ENCODE measurements around the gene ARHGAP26. TPM values are rescaled to one million over a fixed set of nuclear protein-coding genes. Genes with fewer than 3 reads are reported as not detected.
A peak's percentile ranks its signal among the peaks of the same experiment; 100 is the strongest.

Gene ARHGAP26
- polyA plus RNA-seq, 1 donor (not counting 4 experiments of a cell fraction or from before 2014, with no cell fraction given), result 3.9 TPM

GRCh38 chr5:143041972-143042770 lies 272.0 kb downstream of the ARHGAP26 start:
- peaks cover 1% of the 10 kb centered on the region for H3K4me1 ChIP-seq (ENCODE audit: control insufficient read depth, extremely low read depth, insufficient read depth, low read length)
- no peak overlapping the region for H3K4me2 ChIP-seq (ENCODE audit: control insufficient read depth, extremely low read depth, insufficient read depth, low read depth, low read length)
- H3K9ac ChIP-seq (ENCODE audit: control insufficient read depth, extremely low read depth, insufficient read depth, low read length), result no peak overlapping the region
- FAIRE-seq (peak; percentile 5), DNase-seq (ENCODE audit: low read depth, low spot score) (no peak)
- H3K79me2 ChIP-seq (ENCODE audit: control insufficient read depth, insufficient read depth, low read length), result no peaks in the 10 kb centered on the region
- H2AFZ ChIP-seq (ENCODE audit: control insufficient read depth, low read length), result no peak overlapping the region
- H3K36me3 ChIP-seq (ENCODE audit: control insufficient read depth in 2 of 2, extremely low read depth in 1 of 2, insufficient read depth in 2 of 2, low read length in 2 of 2), result peaks cover 0 to 5% of the 10 kb centered on the region in 2 experiments
- no peaks in the 10 kb centered on the region for H3K27me3 ChIP-seq (ENCODE audit: control insufficient read depth, extremely low read depth, insufficient read depth, low read length)
- no peak for TF ChIP-seq EZH2 (IDR thresholded peaks at IDR 0.05; ENCODE audit: low read length)
- TF ChIP-seq, protein P1, sequence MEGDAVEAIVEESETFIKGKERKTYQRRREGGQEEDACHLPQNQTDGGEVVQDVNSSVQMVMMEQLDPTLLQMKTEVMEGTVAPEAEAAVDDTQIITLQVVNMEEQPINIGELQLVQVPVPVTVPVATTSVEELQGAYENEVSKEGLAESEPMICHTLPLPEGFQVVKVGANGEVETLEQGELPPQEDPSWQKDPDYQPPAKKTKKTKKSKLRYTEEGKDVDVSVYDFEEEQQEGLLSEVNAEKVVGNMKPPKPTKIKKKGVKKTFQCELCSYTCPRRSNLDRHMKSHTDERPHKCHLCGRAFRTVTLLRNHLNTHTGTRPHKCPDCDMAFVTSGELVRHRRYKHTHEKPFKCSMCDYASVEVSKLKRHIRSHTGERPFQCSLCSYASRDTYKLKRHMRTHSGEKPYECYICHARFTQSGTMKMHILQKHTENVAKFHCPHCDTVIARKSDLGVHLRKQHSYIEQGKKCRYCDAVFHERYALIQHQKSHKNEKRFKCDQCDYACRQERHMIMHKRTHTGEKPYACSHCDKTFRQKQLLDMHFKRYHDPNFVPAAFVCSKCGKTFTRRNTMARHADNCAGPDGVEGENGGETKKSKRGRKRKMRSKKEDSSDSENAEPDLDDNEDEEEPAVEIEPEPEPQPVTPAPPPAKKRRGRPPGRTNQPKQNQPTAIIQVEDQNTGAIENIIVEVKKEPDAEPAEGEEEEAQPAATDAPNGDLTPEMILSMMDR (optimal IDR thresholded peaks at IDR 0.05 in 1 of 3, IDR thresholded peaks at IDR 0.05 in 1 of 3, conservative IDR thresholded peaks at IDR 0.05 in 1 of 3; ENCODE audit: extremely low read depth in 1 of 3, insufficient read depth in 2 of 3, low read length in 3 of 3), result no peak
- H3K9me1 ChIP-seq (ENCODE audit: control insufficient read depth, extremely low read depth, insufficient read depth, low read length), result no peaks in the 10 kb centered on the region
- H3K9me3 ChIP-seq (ENCODE audit: control insufficient read depth, low read depth, low read length), result no peaks in the 10 kb centered on the region
- dilution Hi-C loops (cut with MboI; ENCODE audit: extremely low pct_ligation_motif_present, low sequenced_read_pairs), result no loop called here
- no peak overlapping the region for H3K4me3 ChIP-seq (ENCODE audit: control insufficient read depth in 2 of 3, extremely low read depth in 1 of 3, insufficient read depth in 2 of 3, low read depth in 1 of 3, low read length in 3 of 3)
- H3K27ac ChIP-seq (ENCODE audit: control insufficient read depth, insufficient read depth, low read length), result no peak overlapping the region
- H4K20me1 ChIP-seq (ENCODE audit: control insufficient read depth, extremely low read depth, insufficient read depth, low read length), result no peaks in the 10 kb centered on the region

DNA sequence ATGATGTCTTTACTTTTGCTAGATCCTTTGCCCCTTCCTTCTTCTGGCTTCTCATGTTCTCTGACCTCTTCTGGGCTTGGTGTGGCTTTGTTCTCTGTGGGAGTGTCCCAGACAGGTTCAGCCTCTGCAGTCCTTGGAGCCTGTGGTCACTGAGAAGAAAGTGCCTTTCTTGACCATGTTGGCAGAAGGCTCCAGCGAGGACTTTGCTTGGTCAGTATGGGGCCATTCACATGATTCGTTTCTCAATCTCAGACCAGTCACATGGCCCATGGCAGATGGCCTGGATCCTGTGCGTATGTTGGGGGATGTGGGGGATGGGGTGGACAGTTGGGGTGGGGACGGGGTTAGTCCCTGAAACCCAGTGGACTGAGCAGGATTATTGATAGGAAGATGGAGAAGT lies 274.1 kb downstream of the ARHGAP26 start:
- H3K4me2 ChIP-seq (ENCODE audit: control insufficient read depth, extremely low read depth, insufficient read depth, low read depth, low read length), result no peak overlapping the region
- H3K4me3 ChIP-seq (ENCODE audit: control insufficient read depth in 2 of 3, extremely low read depth in 1 of 3, insufficient read depth in 2 of 3, low read depth in 1 of 3, low read length in 3 of 3), result no peak overlapping the region
- H3K9me3 ChIP-seq (ENCODE audit: control insufficient read depth, low read depth, low read length), result no peaks in the 10 kb centered on the region
- FAIRE-seq (no peak), DNase-seq (ENCODE audit: low read depth, low spot score) (no peak)
- no peak overlapping the region for H3K27ac ChIP-seq (ENCODE audit: control insufficient read depth, insufficient read depth, low read length)
- H3K9me1 ChIP-seq (ENCODE audit: control insufficient read depth, extremely low read depth, insufficient read depth, low read length), result no peaks in the 10 kb centered on the region
- H3K79me2 ChIP-seq (ENCODE audit: control insufficient read depth, insufficient read depth, low read length), result no peaks in the 10 kb centered on the region
- TF ChIP-seq, protein P1 (optimal IDR thresholded peaks at IDR 0.05 in 1 of 3, IDR thresholded peaks at IDR 0.05 in 1 of 3, conservative IDR thresholded peaks at IDR 0.05 in 1 of 3; ENCODE audit: extremely low read depth in 1 of 3, insufficient read depth in 2 of 3, low read length in 3 of 3), result no peak
- no peak for TF ChIP-seq EZH2 (IDR thresholded peaks at IDR 0.05; ENCODE audit: low read length)
- dilution Hi-C loops (cut with MboI; ENCODE audit: extremely low pct_ligation_motif_present, low sequenced_read_pairs), result no loop called here
- no peak overlapping the region for H2AFZ ChIP-seq (ENCODE audit: control insufficient read depth, low read length)
- H3K9ac ChIP-seq (ENCODE audit: control insufficient read depth, extremely low read depth, insufficient read depth, low read length), result no peak overlapping the region
- H3K27me3 ChIP-seq (ENCODE audit: control insufficient read depth, extremely low read depth, insufficient read depth, low read length), result no peaks in the 10 kb centered on the region
- no peaks in the 10 kb centered on the region for H3K4me1 ChIP-seq (ENCODE audit: control insufficient read depth, extremely low read depth, insufficient read depth, low read length)
- H4K20me1 ChIP-seq (ENCODE audit: control insufficient read depth, extremely low read depth, insufficient read depth, low read length), result no peaks in the 10 kb centered on the region
- H3K36me3 ChIP-seq (ENCODE audit: control insufficient read depth in 2 of 2, extremely low read depth in 1 of 2, insufficient read depth in 2 of 2, low read length in 2 of 2), result peaks cover 0 to 5% of the 10 kb centered on the region in 2 experiments

Measured in keratinocyte (primary cell).